Cardiac fibroblast (primary cell): ENCODE results near the gene IFI44.

Experiments used
- DNase-seq, 2 donors: peaks; one replicate each; pipeline versions ENCODE4 v3.0.0 to v3.0.0-alpha.2; 2010; ENCODE audit warnings: low read depth in 2 of 2
- H3K4me3 ChIP-seq, 2 donors: replicated peaks in 1 of 2; 1 replicate in 1 of 2; 2 replicates in 1 of 2; pipeline ENCODE4 v1.5.1; 2011; ENCODE audit warnings: low read depth in 2 of 2, low read length in 2 of 2, mild to moderate bottlenecking in 2 of 2, moderate library complexity in 1 of 2
- CTCF ChIP-seq: IDR thresholded peaks from one replicate; pipeline ENCODE4 v1.5.1; 2011; ENCODE audit warnings: low read depth, mild to moderate bottlenecking, low read length, inconsistent platforms

IFI44 gene

DNA sequence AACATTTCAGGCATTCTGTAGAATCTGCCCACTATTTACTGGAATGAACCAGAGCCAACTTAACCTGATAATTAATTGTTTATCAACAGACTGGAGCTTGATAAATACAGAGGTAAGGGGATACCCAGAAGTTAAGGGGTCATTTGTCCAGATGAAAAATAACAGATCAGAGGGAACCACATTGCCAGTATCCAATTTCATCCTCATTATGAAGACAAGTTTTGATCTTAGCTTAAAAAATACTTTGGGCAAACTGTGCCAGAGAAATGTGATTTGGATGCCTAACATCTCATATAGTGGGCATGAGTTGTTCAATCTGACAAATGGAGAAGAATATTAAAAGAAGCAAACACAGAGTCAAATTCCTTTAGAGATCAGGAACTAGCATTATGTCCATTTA lies 63.7 kb downstream of the IFI44 start:
- H3K4me3 ChIP-seq, result no peak overlapping the region
- DNase-seq, result no peak

More for the DNA sequence above, 63.7 kb downstream of the IFI44 start:
- TF ChIP-seq CTCF, result no peak
